Kidney epithelial cell (primary cell): Measurements from ENCODE around the gene TMIGD1. TPM values are rescaled to one million over a fixed set of nuclear protein-coding genes. Genes with fewer than 3 reads are reported as not detected.

Experiments used
- DNase-seq: peaks from one replicate; pipeline ENCODE4 v3.0.0-alpha.2; 2010; ENCODE audit warnings: low read depth
- H3K27me3 ChIP-seq: 2 replicates; pipeline ENCODE4 v1.6.0; 2011; ENCODE audit warnings: low read length; ENCODE audit not compliant: control insufficient read depth, insufficient read depth
- H3K36me3 ChIP-seq: 2 replicates; pipeline ENCODE4 v1.5.1; 2011; ENCODE audit warnings: low read length; ENCODE audit not compliant: control insufficient read depth, insufficient read depth
- H3K4me3 ChIP-seq: 2 replicates; pipeline ENCODE4 v1.5.1; 2011; ENCODE audit warnings: low read depth, mild to moderate bottlenecking, control low read depth, low read length
- total RNA-seq: library from RNA; depleted of rRNA; stranded (reverse); fragments of >200 nt; gene quantifications from 2 replicates; pipeline ENCODE4 v1.2.3, GENCODE V29; 2015
- TF ChIP-seq, protein P1 (sequence below): IDR thresholded peaks from 2 replicates; pipeline ENCODE4 v1.5.1; 2011; ENCODE audit warnings: mild to moderate bottlenecking, moderate library complexity, low read length, control low read depth, inconsistent platforms; ENCODE audit not compliant: insufficient read depth, poor library complexity, severe bottlenecking

Gene TMIGD1
- total RNA-seq, 1 donor from 2014 or later: not detected

DNA sequence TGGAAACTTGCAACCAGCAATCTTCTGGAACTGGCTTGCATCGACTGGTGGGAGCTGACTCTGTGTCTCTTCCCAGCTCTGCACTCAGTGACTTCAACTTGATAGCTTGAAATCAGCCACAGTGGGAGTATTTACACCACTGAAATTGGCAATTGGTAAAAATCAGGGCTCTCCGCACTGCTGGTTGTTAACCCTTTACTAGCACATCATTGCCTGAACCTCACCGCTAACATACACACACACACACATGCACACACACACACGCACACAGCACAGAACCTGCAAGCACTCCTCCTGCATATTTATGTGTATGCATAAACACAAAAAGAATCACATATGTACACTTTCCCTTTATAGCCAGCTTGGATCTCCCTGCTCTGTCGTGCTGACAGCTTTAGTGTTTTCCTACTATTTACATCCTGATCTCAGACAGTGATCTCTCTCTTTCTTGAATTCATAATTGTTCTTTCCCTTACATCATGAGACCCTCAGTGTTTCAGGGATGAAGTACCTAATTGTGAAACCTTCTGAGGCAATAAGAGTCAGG, 7.9 kb upstream of the TMIGD1 start:
- H3K4me3 ChIP-seq: no peak overlapping the region
- H3K27me3 ChIP-seq: no peaks in the 10 kb centered on the region
- no peak for DNase-seq
- TF ChIP-seq, protein P1, sequence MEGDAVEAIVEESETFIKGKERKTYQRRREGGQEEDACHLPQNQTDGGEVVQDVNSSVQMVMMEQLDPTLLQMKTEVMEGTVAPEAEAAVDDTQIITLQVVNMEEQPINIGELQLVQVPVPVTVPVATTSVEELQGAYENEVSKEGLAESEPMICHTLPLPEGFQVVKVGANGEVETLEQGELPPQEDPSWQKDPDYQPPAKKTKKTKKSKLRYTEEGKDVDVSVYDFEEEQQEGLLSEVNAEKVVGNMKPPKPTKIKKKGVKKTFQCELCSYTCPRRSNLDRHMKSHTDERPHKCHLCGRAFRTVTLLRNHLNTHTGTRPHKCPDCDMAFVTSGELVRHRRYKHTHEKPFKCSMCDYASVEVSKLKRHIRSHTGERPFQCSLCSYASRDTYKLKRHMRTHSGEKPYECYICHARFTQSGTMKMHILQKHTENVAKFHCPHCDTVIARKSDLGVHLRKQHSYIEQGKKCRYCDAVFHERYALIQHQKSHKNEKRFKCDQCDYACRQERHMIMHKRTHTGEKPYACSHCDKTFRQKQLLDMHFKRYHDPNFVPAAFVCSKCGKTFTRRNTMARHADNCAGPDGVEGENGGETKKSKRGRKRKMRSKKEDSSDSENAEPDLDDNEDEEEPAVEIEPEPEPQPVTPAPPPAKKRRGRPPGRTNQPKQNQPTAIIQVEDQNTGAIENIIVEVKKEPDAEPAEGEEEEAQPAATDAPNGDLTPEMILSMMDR: no peak
- no peaks in the 10 kb centered on the region for H3K36me3 ChIP-seq

GRCh38 chr17:30340801-30341356, 7.0 kb upstream of the TMIGD1 start:
- TF ChIP-seq, protein P1: no peak
- no peaks in the 10 kb centered on the region for H3K27me3 ChIP-seq
- no peak for DNase-seq
- no peaks in the 10 kb centered on the region for H3K36me3 ChIP-seq
- no peak overlapping the region for H3K4me3 ChIP-seq

DNA sequence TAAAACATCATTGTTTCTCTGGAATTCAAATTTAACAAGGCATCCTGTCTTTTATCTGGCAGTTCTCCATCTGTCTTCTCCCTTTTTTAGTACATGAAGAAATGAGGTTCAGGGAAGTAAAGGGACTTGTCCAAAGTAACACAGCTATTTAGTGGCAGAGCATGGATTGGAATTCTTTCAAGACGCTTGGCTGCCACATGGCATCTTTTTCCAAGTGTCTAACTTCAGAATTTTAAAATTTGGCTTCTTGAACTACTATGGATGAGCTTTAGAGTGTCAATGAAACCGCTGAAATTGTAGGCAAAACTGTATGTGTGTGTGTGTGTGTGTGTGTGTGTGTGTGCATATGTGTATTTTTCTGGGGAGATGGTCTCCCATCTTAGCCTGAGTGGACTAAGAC, 5.2 kb upstream of the TMIGD1 start:
- DNase-seq: no peak
- Histone ChIP-seq H3K36me3 (no peaks in the 10 kb centered on the region), H3K4me3 (no peak overlapping the region), H3K27me3 (no peaks in the 10 kb centered on the region)
- TF ChIP-seq, protein P1: no peak

- Histone ChIP-seq H3K4me3 (no peak overlapping the region), H3K27me3 (no peaks in the 10 kb centered on the region), H3K36me3 (no peaks in the 10 kb centered on the region)
- TF ChIP-seq, protein P1: no peak
- DNase-seq: no peak
Measured at GRCh38 chr17:30337393-30337999, 3.6 kb upstream of the TMIGD1 start.

DNA sequence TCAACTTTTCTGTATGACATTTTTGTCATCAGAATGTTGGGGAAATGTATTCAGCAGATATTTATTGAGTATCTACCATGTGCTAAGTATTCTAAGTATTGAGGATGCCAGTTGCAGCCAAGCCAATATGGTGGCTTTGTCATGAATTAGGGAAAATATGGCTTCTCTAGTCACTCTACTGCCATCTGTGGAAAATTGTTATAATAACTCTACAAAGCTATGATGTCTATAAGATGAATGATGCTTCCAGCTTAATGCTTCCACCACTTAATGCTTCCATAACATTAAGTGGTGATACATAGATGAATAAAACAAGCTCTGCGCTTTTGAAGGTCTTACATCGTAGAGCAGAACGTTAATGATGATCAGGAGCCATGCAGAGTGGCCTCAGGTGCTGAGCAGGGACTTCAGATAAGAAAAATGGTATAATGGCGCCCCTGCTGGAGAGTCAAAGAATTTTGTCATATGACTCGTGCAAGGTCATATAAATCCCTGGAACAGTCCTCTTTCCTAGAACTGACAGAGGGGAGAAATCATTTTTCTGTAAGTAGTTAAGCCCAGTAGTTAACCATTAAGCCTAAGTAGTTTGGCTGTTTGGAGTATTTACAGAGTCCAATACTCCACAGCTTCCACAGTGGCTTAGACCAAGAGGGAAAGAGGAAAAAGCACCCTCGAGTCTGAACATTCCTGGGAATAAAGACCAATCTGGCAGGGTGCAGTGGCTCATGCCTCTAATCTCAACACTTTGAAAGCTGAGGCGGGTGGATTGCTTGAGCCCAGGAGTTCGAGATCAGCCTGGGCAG, 2.7 kb upstream of the TMIGD1 start:
- DNase-seq: no peak
- Histone ChIP-seq H3K4me3 (no peak overlapping the region), H3K36me3 (no peaks in the 10 kb centered on the region), H3K27me3 (no peaks in the 10 kb centered on the region)
- TF ChIP-seq, protein P1: peak; percentile 45
